ENCODE results near the gene WDR17. TPM values are rescaled to one million over a fixed set of nuclear protein-coding genes. Genes with fewer than 3 reads are reported as not detected.

WDR17 gene
- total and polyA plus RNA-seq, 2 donors (not counting 1 experiment from before 2014, with no cell fraction given): 1.7 to 4.5 TPM

DNA sequence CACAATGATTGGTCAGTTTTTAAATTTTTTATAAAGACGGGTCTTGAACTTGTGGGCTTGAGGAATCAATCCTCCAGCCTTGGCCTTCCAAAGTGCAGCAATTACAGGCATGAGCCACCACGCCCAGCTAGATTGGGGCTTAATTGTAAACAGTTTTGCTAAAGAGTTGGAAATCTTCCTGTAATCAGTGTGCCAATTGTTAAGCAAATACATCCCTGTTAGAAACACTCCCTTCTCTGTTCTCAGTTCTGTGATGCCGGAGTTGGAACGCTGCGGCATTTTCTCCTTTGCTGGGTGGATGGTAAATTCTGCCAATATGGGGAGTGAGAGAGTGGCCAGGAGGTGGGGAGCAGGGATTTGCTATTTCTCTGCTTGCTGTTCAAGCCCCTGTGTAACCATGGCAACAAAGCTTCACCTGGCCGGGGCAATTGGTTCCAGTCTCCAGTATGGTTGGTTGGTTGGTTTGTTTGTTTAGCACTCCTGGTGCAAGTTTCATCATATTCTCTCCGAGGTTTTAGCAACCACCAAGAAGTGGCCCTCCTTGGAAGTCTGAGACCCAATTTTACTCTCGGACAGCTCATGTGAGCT, 132.8 kb downstream of the WDR17 start:
- Histone ChIP-seq H3K9me3 (ENCODE audit: control insufficient read depth, insufficient read depth, low read depth, low read length) (no peaks in the 10 kb centered on the region), H3K36me3 (ENCODE audit: control insufficient read depth, insufficient read depth, low read length) (no peaks in the 10 kb centered on the region), H3K4me1 (ENCODE audit: control insufficient read depth, extremely low read depth, insufficient read depth, low read length) (peaks cover 5% of the 10 kb centered on the region), H3K4me3 (replicated peaks in 1 of 4; ENCODE audit: control extremely low read depth in 1 of 4, insufficient read depth in 1 of 4, low read depth in 3 of 4, low read length in 4 of 4) (no peak overlapping the region), H3K27ac (ENCODE audit: insufficient read depth, low read length) (no peak overlapping the region), H3K27me3 (ENCODE audit: control insufficient read depth, insufficient read depth, low read length) (no peaks in the 10 kb centered on the region), H4K20me1 (ENCODE audit: control insufficient read depth, extremely low read depth, insufficient read depth, low read length) (no peaks in the 10 kb centered on the region), H3K4me2 (ENCODE audit: extremely low read depth, insufficient read depth, low read length) (no peak overlapping the region), H2AFZ (ENCODE audit: low read length) (no peak overlapping the region), H3K79me2 (ENCODE audit: control insufficient read depth, insufficient read depth, low read length) (no peaks in the 10 kb centered on the region), H3K9ac (ENCODE audit: insufficient read depth, low read length) (no peak overlapping the region)
- no peak for DNase-seq (ENCODE audit: low read depth in 2 of 2)
- TF ChIP-seq, protein P1, sequence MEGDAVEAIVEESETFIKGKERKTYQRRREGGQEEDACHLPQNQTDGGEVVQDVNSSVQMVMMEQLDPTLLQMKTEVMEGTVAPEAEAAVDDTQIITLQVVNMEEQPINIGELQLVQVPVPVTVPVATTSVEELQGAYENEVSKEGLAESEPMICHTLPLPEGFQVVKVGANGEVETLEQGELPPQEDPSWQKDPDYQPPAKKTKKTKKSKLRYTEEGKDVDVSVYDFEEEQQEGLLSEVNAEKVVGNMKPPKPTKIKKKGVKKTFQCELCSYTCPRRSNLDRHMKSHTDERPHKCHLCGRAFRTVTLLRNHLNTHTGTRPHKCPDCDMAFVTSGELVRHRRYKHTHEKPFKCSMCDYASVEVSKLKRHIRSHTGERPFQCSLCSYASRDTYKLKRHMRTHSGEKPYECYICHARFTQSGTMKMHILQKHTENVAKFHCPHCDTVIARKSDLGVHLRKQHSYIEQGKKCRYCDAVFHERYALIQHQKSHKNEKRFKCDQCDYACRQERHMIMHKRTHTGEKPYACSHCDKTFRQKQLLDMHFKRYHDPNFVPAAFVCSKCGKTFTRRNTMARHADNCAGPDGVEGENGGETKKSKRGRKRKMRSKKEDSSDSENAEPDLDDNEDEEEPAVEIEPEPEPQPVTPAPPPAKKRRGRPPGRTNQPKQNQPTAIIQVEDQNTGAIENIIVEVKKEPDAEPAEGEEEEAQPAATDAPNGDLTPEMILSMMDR (conservative IDR thresholded peaks at IDR 0.05 in 1 of 2, IDR thresholded peaks at IDR 0.05 in 1 of 2; ENCODE audit: low read depth in 1 of 2, low read length in 2 of 2): no peak
- no peak for TF ChIP-seq EZH2 (IDR thresholded peaks at IDR 0.05; ENCODE audit: low read length, missing control alignments)

DNA sequence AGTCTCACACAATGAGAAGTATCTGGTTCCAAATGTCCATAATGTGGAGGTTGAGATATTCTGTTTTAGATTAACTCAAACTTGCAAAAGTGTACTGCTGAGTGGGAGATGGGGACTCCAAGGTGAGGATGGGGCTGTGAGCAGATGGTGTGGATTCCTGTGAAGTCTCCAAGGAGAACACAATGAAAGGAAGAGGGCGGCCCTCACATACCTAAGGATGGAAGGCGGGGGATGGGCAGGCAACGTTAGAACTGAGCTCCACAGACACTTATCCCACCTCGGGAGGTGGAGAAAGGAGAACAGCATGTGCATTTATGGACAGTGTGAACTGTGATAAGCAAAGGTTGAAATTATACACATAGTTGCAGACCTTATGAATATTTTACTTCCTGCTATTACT, 139.7 kb downstream of the WDR17 start:
- H3K4me3 ChIP-seq (replicated peaks in 1 of 4; ENCODE audit: control extremely low read depth in 1 of 4, insufficient read depth in 1 of 4, low read depth in 3 of 4, low read length in 4 of 4): no peak overlapping the region
- H3K79me2 ChIP-seq (ENCODE audit: control insufficient read depth, insufficient read depth, low read length): no peaks in the 10 kb centered on the region
- no peak overlapping the region for H3K9ac ChIP-seq (ENCODE audit: insufficient read depth, low read length)
- no peak overlapping the region for H3K27ac ChIP-seq (ENCODE audit: insufficient read depth, low read length)
- TF ChIP-seq, protein P1 (conservative IDR thresholded peaks at IDR 0.05 in 1 of 2, IDR thresholded peaks at IDR 0.05 in 1 of 2; ENCODE audit: low read depth in 1 of 2, low read length in 2 of 2): no peak
- TF ChIP-seq EZH2 (IDR thresholded peaks at IDR 0.05; ENCODE audit: low read length, missing control alignments): no peak
- H3K4me2 ChIP-seq (ENCODE audit: extremely low read depth, insufficient read depth, low read length): no peak overlapping the region
- DNase-seq (ENCODE audit: low read depth in 2 of 2): no peak
- no peaks in the 10 kb centered on the region for H4K20me1 ChIP-seq (ENCODE audit: control insufficient read depth, extremely low read depth, insufficient read depth, low read length)
- no peaks in the 10 kb centered on the region for H3K36me3 ChIP-seq (ENCODE audit: control insufficient read depth, insufficient read depth, low read length)
- H2AFZ ChIP-seq (ENCODE audit: low read length): no peak overlapping the region
- H3K9me3 ChIP-seq (ENCODE audit: control insufficient read depth, insufficient read depth, low read depth, low read length): no peaks in the 10 kb centered on the region
- H3K27me3 ChIP-seq (ENCODE audit: control insufficient read depth, insufficient read depth, low read length): no peaks in the 10 kb centered on the region
- no peaks in the 10 kb centered on the region for H3K4me1 ChIP-seq (ENCODE audit: control insufficient read depth, extremely low read depth, insufficient read depth, low read length)

DNA sequence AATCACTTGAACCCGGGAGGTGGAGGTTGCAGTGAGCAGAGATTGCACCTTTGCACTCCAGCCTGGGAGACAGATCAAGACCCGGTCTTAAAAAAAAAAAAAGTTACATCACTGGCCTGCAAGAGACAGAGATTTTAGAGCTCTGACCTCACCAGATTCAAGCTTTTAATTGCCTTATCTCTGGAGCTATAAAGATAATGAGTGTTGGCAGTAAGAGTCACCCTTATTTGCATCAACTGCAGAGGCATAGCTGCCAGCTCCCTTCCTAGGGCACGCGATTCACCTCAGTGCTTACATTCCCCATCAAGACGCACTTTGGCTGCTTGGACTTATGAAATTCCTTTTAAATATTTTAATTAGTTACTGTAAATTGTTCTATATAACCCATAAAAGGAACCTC, 142.2 kb downstream of the WDR17 start:
- H3K27me3 ChIP-seq (ENCODE audit: control insufficient read depth, insufficient read depth, low read length): no peaks in the 10 kb centered on the region
- no peak for DNase-seq (ENCODE audit: low read depth in 2 of 2)
- H3K36me3 ChIP-seq (ENCODE audit: control insufficient read depth, insufficient read depth, low read length): no peaks in the 10 kb centered on the region
- no peak overlapping the region for H3K4me3 ChIP-seq (replicated peaks in 1 of 4; ENCODE audit: control extremely low read depth in 1 of 4, insufficient read depth in 1 of 4, low read depth in 3 of 4, low read length in 4 of 4)
- TF ChIP-seq, protein P1 (conservative IDR thresholded peaks at IDR 0.05 in 1 of 2, IDR thresholded peaks at IDR 0.05 in 1 of 2; ENCODE audit: low read depth in 1 of 2, low read length in 2 of 2): no peak
- no peak for TF ChIP-seq EZH2 (IDR thresholded peaks at IDR 0.05; ENCODE audit: low read length, missing control alignments)
- no peaks in the 10 kb centered on the region for H4K20me1 ChIP-seq (ENCODE audit: control insufficient read depth, extremely low read depth, insufficient read depth, low read length)
- no peak overlapping the region for H2AFZ ChIP-seq (ENCODE audit: low read length)
- no peak overlapping the region for H3K9ac ChIP-seq (ENCODE audit: insufficient read depth, low read length)
- no peak overlapping the region for H3K4me2 ChIP-seq (ENCODE audit: extremely low read depth, insufficient read depth, low read length)
- H3K79me2 ChIP-seq (ENCODE audit: control insufficient read depth, insufficient read depth, low read length): no peaks in the 10 kb centered on the region
- no peaks in the 10 kb centered on the region for H3K9me3 ChIP-seq (ENCODE audit: control insufficient read depth, insufficient read depth, low read depth, low read length)
- no peaks in the 10 kb centered on the region for H3K4me1 ChIP-seq (ENCODE audit: control insufficient read depth, extremely low read depth, insufficient read depth, low read length)
- H3K27ac ChIP-seq (ENCODE audit: insufficient read depth, low read length): no peak overlapping the region
